H1 (cell line): Measurements from ENCODE around the gene GLB1L2. TPM values are rescaled to one million over a fixed set of nuclear protein-coding genes. Genes with fewer than 3 reads are reported as not detected.

Experiments
- EGR1 ChIP-seq: IDR thresholded peaks from 2 replicates; pipeline ENCODE4 v1.6.1; 2011; ENCODE audit warnings: low read depth, low read length, borderline replicate concordance
- POLR2A ChIP-seq, 2 experiments: IDR thresholded peaks; 1 replicate in 1 of 2; 2 replicates in 1 of 2; pipeline ENCODE4 v1.6.1; 2011; ENCODE audit warnings: low read depth in 2 of 2, low read length in 2 of 2, mild to moderate bottlenecking in 2 of 2; ENCODE audit errors: control extremely low read depth in 1 of 2
- polyA plus RNA-seq, 7 experiments: library from polyadenylated mRNA; depleted of rRNA in 3 of 7; stranded (reverse) in 5 of 7; unstranded in 2 of 7; fragments of >200 nt in 5 of 7; fragments of 200-250 nt in 2 of 7; gene quantifications; 1 replicate in 5 of 7; 2 replicates in 1 of 7; 4 replicates in 1 of 7; pipeline versions ENCODE4 v1.2.1 to v1.2.3, GENCODE V29; 2011 to 2013; ENCODE audit warnings: missing spikeins in 2 of 7, mixed read lengths in 2 of 7
- total RNA-seq: library from RNA; stranded (reverse); fragmentation: NEBNext Ultra II Directional; extraction: Animal tissue kit (Norgen Biotek cat#: 25700); gene quantifications from 2 replicates; pipeline ENCODE4 v1.2.1, GENCODE V29; 2021

The GLB1L2 gene
- total and polyA plus RNA-seq, 2 of the 8 experiments (the other 6 are each of a cell fraction or from before 2014, with no cell fraction given), result 4.4 to 7.9 TPM

DNA sequence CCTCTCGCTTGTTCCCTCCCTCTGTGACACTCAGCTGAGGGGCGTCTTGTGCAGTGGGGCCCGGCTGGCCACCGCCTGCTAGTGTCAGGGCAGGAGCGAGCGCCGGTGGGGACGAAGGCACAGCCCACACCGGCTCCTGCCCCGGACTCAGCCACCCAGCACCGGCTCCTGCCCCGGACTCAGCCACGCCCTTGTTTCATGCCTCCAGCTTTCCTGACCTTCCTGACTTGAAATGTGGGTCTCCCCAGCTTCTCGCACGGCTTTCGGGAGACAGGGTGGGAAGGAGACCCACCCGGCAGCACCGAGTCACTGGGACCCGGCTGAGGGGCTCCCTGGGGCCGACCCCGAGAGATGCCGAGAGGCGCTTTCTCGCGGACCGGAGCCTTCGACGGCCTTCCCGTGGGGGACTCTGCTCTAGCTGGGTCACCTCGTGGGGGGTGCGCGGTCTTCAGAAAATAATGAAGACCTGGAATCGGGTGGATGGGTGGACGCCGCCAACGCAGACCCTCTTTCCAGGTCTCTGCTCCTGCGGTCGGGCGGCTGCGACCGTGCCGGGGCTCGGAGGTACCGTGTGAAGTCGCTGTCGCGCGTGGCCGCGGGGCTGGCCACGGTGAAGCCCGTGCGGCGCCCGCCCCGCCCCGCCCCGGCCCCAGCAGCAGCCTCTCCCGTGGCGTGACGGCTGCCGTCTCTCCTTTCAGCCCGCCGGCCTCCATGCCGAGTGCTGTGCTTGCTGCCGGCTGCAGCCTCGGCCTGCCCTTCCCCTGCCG lies 10.2 kb downstream of the GLB1L2 start (continued):
- TF ChIP-seq POLR2A (IDR thresholded peaks at IDR 0.05; ENCODE audit: control extremely low read depth in 1 of 2, low read depth in 2 of 2, low read length in 2 of 2) (no peak), EGR1 (no peak)
